HG02759 (cell line): ENCODE results near the gene ATRNL1.
A peak's percentile ranks its signal among the peaks of the same experiment; 100 is the strongest.

Source experiments
- ATAC-seq: cut with Tn5 transposase; IDR thresholded peaks from one replicate; pipeline ENCODE4 v1.9.1; 2021; ENCODE audit warnings: mild to moderate bottlenecking, moderate library complexity; ENCODE audit not compliant: unreplicated experiment

The ATRNL1 gene

DNA sequence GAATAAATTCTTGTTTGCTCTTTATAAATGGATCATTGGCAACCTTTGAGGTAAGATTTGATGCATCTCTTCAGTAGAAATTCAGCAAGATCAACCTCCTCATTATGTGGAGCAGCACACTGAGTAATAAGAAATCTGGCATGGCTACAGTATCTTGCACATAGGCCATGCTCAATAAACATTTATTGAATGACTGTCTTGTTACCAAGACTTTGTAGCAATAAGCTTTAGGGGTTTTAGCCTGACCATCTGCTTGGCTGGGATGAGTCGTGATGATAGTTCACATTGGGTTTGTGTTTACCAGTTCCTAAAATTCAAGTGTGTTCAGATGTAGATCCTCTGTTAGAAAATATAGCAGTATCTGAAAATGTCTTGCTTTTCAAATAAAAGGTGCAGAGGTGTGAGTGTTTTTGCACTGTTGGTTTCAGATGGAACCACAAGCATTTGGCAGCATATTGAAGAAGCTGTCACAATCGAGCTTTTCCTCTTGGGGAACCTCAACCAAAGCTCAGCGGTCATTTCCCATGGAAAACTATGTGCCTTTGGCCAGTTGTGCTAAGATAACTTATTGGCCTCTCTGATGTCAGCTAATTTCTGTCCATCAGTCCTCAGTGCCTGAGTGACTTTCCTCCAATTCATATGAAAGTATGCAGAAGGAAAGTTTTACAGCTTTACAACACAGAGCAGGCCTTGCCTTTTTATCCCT lies 737.3 kb downstream of the ATRNL1 start:
- no peak for ATAC-seq

GRCh38 chr10:115831016-115831415 lies 737.9 kb downstream of the ATRNL1 start:
- ATAC-seq: no peak

DNA sequence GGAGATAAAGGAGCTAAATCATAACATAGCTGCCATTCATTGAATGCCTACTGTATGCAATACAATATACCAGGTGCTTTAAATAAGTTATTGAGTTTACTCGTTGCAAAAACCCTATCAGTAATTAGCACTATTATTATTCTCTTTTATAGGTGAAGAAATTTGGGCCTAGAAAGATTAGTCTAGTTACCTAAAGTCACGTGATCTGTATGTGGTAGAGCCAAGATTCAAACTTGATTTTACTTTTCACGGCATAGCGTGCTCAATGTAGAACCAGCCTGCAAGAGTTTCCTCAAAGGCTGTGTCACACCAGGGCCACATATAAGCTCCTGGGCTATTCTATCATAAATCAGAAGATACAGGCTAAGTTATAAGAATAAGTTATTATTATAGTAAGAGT lies 740.0 kb downstream of the ATRNL1 start:
- ATAC-seq: no peak

DNA sequence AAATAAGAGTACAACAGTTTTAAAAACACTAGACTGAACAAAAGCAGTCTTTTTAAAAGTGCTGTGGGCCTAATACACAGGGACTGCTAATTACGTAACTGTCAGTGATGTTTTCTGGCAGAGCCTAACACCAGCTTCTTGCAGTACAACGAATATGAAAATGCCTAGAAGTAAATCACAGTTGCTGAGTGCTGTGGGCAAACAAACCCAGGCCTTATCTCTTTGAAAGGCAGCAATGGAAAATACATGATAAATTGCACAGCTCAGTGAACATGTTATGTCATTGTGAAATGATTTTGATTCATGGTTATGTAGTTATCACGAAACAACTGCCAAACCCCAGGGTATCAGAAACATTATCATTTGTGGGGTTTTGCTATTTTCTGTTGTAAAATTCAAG lies 751.4 kb downstream of the ATRNL1 start:
- ATAC-seq: no peak

GRCh38 chr10:115845921-115846320 lies 752.8 kb downstream of the ATRNL1 start:
- ATAC-seq: no peak

GRCh38 chr10:115846528-115846927 lies 753.4 kb downstream of the ATRNL1 start:
- ATAC-seq: no peak

DNA sequence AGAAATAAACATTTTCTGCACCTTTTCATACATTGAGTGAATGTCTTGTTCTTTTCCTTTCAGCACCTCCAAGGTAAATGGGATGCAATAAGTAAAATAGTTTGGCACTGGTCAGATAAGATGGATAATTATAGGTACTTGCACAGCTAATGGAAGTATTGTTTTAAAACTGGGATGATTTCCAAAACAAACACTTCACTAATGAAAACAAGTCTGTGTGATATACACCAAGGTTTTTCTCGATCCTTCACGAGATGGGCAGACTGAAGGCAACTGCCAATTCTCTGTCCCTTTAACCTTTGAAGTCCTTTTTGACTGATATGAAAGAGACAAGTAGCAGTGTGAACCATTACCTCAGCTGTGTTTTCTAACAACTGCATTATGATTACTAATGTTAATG lies 756.0 kb downstream of the ATRNL1 start:
- ATAC-seq: no peak

- no peak for ATAC-seq
Observed at GRCh38 chr10:115850666-115851065, 757.5 kb downstream of the ATRNL1 start.

DNA sequence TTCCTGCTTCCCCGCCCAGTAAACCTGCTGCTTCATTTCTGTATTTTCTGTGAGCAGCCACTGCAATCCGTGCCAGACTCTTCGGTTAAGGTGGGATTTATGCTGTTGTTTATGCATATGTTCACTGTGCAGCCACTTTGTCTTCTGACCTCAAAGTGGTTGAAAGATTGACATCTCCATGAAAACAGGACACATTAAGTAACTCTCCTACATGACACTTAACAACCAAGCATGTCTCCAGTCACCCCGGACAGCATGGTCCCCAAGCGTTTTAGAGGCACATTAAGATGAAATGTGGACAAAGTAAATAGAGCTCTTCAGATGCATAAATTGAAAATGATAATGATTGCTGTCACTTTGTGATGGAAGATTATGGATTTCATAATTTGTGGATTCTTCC lies 758.5 kb downstream of the ATRNL1 start:
- ATAC-seq: no peak

- no peak for ATAC-seq
Observed at GRCh38 chr10:115854740-115855435, 761.7 kb downstream of the ATRNL1 start.

DNA sequence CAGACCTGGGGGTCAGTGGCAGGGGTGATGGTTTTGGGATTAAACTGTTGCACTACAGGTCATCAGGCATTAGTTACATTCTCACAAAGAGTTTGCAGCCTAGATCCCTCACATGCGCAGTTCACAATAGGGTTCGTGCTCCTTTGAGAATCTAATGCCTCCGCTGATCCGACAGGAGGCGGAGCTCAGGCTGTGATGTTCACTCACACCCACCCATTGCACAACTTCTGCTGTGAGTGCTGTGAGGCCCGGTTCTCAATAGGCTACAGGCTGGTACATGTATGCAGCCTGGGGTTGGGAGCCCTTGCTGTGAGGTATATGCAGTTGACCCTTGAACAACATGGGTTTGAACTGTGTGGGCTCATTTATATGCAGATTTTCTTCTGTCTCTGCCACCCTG lies 763.4 kb downstream of the ATRNL1 start:
- ATAC-seq: no peak

GRCh38 chr10:115857856-115858255 lies 764.7 kb downstream of the ATRNL1 start:
- ATAC-seq: no peak

GRCh38 chr10:115860182-115861107 lies 767.3 kb downstream of the ATRNL1 start:
- no peak for ATAC-seq

DNA sequence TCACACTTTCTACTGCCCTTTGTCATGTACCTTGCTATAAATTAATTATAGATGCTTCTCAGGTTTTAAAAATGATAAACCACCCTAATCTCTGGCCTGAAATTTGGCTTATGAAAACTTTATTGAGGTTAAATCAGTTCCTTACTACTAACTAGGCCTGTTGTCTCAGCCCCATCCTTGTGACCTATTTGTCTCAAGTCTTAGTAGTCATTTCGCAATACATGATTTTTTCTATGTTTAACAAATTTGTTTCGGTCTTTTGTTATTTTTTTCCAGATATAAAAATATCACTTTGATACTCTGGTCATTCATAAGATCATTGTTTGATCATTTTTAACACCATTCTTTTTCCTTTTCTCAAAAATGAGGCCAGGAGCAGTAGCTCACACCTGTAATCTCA lies 768.3 kb downstream of the ATRNL1 start:
- no peak for ATAC-seq

DNA sequence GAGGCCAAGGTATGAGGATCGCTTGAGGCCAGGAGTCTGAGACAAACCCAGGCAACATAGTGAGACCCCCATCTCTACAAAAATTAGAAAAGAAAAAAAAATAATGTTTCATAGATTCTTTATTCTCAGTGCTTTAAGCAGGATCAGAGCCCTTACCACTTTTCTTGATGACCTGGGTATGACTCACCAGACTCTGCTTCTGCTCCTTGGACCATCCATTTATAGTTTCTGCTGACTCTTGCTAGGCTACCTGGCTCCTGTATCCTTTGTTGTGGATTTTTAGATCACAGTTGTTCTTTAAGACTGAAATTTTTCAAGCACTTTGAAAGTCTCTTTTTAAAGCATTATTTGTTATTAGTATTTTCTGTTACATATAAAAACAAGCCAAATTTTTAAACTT lies 768.7 kb downstream of the ATRNL1 start:
- ATAC-seq: no peak

DNA sequence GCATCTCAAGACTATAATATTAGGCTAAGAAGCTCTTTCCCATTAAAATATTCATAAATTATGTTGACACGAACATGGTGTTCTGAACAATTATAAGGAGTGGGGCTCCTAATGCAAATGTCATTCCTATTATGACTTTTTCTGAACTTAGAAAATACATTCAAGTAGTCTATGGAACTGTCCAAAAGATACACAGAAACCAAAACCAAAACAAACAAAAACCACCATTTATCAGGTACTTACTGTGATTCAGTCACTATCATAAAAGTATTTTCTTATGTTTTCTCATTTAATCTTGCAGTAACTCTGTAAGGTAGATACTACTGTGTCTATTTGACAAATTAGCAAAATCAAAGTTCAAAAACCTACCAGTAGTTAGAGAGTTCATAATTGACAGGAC lies 773.0 kb downstream of the ATRNL1 start:
- ATAC-seq: no peak

DNA sequence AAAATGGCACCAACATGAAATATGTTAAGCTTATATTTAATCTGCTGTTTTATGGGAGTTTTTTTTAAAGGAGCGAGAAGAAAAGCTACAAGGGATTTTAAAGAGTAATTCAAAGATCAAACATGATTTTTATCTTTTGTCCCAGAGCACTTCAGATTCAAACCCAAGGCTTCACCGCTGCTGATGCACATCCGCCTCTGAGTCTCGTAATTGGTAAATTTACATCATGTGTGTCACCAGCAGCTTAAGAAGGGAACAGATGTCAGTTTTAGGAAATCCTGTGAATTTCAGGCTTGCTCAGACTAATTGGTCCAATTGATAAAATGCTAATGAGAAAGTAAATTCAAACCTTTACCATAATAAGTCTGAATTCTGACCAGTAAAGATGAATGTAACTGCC lies 773.5 kb downstream of the ATRNL1 start:
- no peak for ATAC-seq

DNA sequence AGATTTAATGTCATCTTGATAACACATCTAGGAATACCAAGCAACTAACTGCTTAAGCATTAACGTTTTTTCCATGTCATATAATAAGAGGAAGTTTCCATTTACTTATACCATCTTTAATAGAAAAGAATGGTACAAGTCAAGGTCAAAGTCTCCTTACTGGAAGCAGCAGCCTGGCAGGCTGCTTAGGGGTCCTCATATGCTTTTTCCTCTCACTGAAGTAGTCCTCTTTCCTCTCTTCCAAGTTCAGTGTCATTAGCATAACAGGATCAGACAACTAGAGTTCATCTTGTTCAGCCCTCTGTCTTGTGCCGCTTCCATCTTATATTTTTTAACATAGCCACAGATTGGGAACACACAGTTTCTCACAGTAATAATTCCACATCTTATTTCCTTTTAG lies 774.1 kb downstream of the ATRNL1 start:
- ATAC-seq: no peak

DNA sequence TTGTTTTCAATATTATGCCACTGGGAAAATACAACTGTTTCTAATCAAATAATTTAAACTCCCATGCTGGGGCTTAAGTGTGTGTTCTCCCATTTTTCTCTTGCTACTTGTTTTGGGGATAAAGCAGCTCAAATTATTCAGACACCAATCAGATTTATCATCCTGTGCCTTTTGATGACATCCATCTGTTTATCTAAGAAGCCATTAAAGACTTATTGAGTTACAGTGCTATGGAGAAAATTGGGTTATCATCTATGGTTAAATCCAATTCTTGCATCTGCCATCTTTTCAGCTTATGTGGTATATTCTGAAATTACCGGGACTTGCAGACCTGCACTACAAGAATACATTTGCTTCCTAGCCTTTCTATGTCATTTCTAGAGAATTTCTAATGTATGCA lies 778.7 kb downstream of the ATRNL1 start:
- ATAC-seq: no peak

DNA sequence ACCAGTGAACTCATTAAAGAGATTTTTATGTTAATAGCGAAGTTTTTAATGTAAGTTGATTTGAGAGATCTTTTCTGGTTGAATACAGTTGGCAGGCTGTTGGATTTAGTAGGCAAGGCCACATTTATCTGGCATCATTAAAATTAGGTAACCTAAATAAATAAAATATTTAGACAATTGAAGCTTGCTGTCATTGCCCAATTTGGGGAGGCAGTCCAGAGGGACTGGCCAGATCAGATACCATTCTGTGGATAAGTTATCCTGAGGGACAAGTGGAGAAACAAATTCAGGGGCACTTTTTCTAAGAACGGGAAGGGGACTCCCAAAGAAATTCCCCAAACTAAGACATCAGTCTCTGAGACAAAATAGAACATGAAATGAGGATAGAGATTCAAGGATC lies 782.0 kb downstream of the ATRNL1 start:
- ATAC-seq: no peak

DNA sequence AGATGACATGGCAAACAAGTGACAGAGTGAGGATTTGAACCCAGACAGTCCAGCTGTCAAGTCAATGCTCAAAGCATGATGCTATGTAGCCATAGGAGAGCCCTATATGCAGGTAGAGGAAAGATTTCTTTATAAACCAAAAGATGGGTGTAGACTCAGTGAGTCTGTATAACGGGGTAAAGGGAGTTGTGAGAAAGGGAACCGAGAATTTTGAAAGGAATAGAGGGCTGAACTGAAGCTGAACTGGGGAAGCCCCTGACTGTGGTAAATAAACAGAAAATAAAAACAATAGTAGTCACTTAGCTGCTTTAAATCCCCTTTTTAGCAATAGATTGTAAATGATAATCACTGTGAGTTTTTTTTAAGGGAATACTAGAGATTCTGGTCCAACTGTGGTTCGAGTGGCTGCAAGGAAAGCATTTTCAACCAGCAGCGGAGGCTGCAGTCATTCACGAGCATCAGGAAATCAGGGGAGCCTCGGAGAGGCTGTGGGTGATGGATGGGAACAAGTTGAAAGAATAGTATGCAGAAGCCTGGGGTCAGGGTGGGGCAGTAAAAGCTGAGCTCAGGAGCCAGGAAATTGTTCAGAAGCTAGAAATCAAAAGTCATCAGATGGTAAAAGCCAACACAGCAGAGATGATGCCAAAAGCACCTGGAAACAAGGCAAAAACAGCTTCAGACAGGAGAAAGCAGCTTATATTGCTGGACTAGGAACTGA lies 786.4 kb downstream of the ATRNL1 start:
- ATAC-seq: peak; percentile 56
